CD14-positive monocyte (primary cell): ENCODE measurements around the gene GATD1. TPM values are rescaled to one million over a fixed set of nuclear protein-coding genes. Genes with fewer than 3 reads are reported as not detected.

ENCODE experiments used
- DNase-seq, 3 donors: peaks; one replicate each; pipeline ENCODE4 v3.0.0-alpha.2; 2011 to 2022
- H2AFZ ChIP-seq: 2 replicates; pipeline ENCODE4 v1.6.0; 2012; ENCODE audit warnings: mild to moderate bottlenecking, low read depth, low read length, inconsistent platforms; ENCODE audit not compliant: insufficient read depth, poor library complexity, severe bottlenecking
- H3K27ac ChIP-seq, 2 donors: 1 replicate in 1 of 2; 2 replicates in 1 of 2; pipeline ENCODE4 v1.5.1; 2012 to 2013; ENCODE audit warnings: low read length in 2 of 2, control low read depth in 1 of 2, inconsistent platforms in 1 of 2, low read depth in 1 of 2, mild to moderate bottlenecking in 1 of 2
- H3K27me3 ChIP-seq, 2 donors: one replicate each; pipeline versions ENCODE4 v1.6.0 to v1.6.1; 2011 to 2013; ENCODE audit warnings: low read length in 2 of 2; ENCODE audit not compliant: control insufficient read depth in 2 of 2, insufficient read depth in 2 of 2
- H3K36me3 ChIP-seq, 2 donors: replicated peaks in 1 of 2; 1 replicate in 1 of 2; 2 replicates in 1 of 2; pipeline versions ENCODE4 v1.5.1 to v1.6.1; 2012 to 2013; ENCODE audit warnings: low read length in 2 of 2, control low read depth in 1 of 2, inconsistent platforms in 1 of 2, mild to moderate bottlenecking in 1 of 2; ENCODE audit not compliant: insufficient read depth in 2 of 2, control insufficient read depth in 1 of 2
- H3K4me1 ChIP-seq, 2 donors: 1 replicate in 1 of 2; 2 replicates in 1 of 2; pipeline versions ENCODE4 v1.5.1 to v1.6.1; 2012 to 2013; ENCODE audit warnings: low read length in 2 of 2, control low read depth in 1 of 2, inconsistent platforms in 1 of 2, mild to moderate bottlenecking in 1 of 2, moderate library complexity in 1 of 2; ENCODE audit not compliant: insufficient read depth in 2 of 2, control insufficient read depth in 1 of 2
- H3K4me2 ChIP-seq: replicated peaks from 2 replicates; pipeline ENCODE3; 2012; ENCODE audit warnings: low read length, moderate library complexity, mild to moderate bottlenecking; ENCODE audit not compliant: poor library complexity, severe bottlenecking; ENCODE audit errors: extremely low read depth
- H3K4me3 ChIP-seq, 3 experiments: fragments of 200-600 bp in 1 of 3; sonication (generic) in 1 of 3; replicated peaks in 1 of 3; 1 replicate in 2 of 3; 2 replicates in 1 of 3; pipeline ENCODE4 v1.5.1; 2011 to 2013; ENCODE audit warnings: low read length in 3 of 3, mild to moderate bottlenecking in 3 of 3, control low read depth in 2 of 3, low read depth in 2 of 3, inconsistent platforms in 1 of 3, moderate library complexity in 1 of 3
- H3K79me2 ChIP-seq: 2 replicates; pipeline ENCODE4 v1.6.0; 2012; ENCODE audit warnings: mild to moderate bottlenecking, control low read depth, inconsistent platforms, low read length, moderate library complexity; ENCODE audit not compliant: insufficient read depth
- H3K9ac ChIP-seq: 2 replicates; pipeline ENCODE4 v1.6.0; 2017; ENCODE audit warnings: low read length, mild to moderate bottlenecking; ENCODE audit not compliant: insufficient read depth, poor library complexity, severe bottlenecking
- H3K9me3 ChIP-seq, 2 donors: replicated peaks in 1 of 2; 1 replicate in 1 of 2; 2 replicates in 1 of 2; pipeline versions ENCODE4 v1.5.1 to v1.6.1; 2012 to 2013; ENCODE audit warnings: low read length in 2 of 2, control low read depth in 1 of 2; ENCODE audit not compliant: control insufficient read depth in 1 of 2, insufficient read depth in 1 of 2
- H4K20me1 ChIP-seq: 2 replicates; pipeline ENCODE4 v1.6.0; 2012; ENCODE audit warnings: mild to moderate bottlenecking, low read length, control low read depth, moderate library complexity; ENCODE audit not compliant: insufficient read depth
- H3K27ac Mint-ChIP-seq, 7 donors: one replicate each; pipeline ENCODE4 v1.8.0; 2020; ENCODE audit warnings: mild to moderate bottlenecking in 7 of 7, mixed read lengths in 7 of 7, moderate library complexity in 6 of 7, inconsistent platforms in 2 of 7
- H3K27me3 Mint-ChIP-seq, 3 donors: one replicate each; pipeline ENCODE4 v1.8.0; 2021 to 2022; ENCODE audit warnings: low read depth in 3 of 3, mild to moderate bottlenecking in 3 of 3, mixed read lengths in 3 of 3, moderate library complexity in 3 of 3, inconsistent platforms in 1 of 3
- H3K36me3 Mint-ChIP-seq, 2 donors: one replicate each; pipeline ENCODE4 v1.8.0; 2020; ENCODE audit warnings: mixed read lengths in 2 of 2, inconsistent platforms in 1 of 2, mild to moderate bottlenecking in 1 of 2
- H3K4me1 Mint-ChIP-seq: one replicate; pipeline ENCODE4 v1.8.0; 2020; ENCODE audit warnings: mild to moderate bottlenecking, mixed read lengths
- H3K4me3 Mint-ChIP-seq, 2 donors: one replicate each; pipeline ENCODE4 v1.8.0; 2020; ENCODE audit warnings: mild to moderate bottlenecking in 2 of 2, mixed read lengths in 2 of 2, moderate library complexity in 1 of 2
- H3K9me3 Mint-ChIP-seq, 7 donors: one replicate each; pipeline ENCODE4 v1.8.0; 2020 to 2022; ENCODE audit warnings: mixed read lengths in 7 of 7, mild to moderate bottlenecking in 6 of 7, moderate library complexity in 6 of 7, inconsistent platforms in 2 of 7
- WGBS: methylation state at CpG from one replicate; pipeline ENCODE4 v1.1.5; 2013; ENCODE audit warnings: missing lambda C conversion rate; ENCODE audit not compliant: insufficient coverage; 5-methylcytosine and 5-hydroxymethylcytosine counted together
- intact Hi-C, 2 donors: fragments of 100-400 bp; cut with micrococcal nuclease; formaldehyde crosslinking; loops; one replicate each; pipeline versions ENCODE4 v1.15.0 to v1.15.1; 2023
- polyA plus RNA-seq, 3 donors: library from polyadenylated mRNA; depleted of rRNA in 1 of 3; unstranded in 2 of 3; stranded (reverse) in 1 of 3; fragments of 300-500 nt in 2 of 3; fragments of >200 nt in 1 of 3; fragmentation: Illumina TruSeq in 2 of 3; gene quantifications; 1 replicate in 2 of 3; 2 replicates in 1 of 3; pipeline ENCODE4 v1.2.3, GENCODE V29; 2012 to 2021
- TF ChIP-seq, protein P1 (sequence below): fragments of 200-600 bp; IDR thresholded peaks from one replicate; pipeline ENCODE4 v1.8.0; 2022; ENCODE audit warnings: antibody characterized with exemption, mild to moderate bottlenecking

GATD1 gene
- polyA plus RNA-seq, 3 donors: 4.5 to 45.6 (median 4.6) TPM

DNA sequence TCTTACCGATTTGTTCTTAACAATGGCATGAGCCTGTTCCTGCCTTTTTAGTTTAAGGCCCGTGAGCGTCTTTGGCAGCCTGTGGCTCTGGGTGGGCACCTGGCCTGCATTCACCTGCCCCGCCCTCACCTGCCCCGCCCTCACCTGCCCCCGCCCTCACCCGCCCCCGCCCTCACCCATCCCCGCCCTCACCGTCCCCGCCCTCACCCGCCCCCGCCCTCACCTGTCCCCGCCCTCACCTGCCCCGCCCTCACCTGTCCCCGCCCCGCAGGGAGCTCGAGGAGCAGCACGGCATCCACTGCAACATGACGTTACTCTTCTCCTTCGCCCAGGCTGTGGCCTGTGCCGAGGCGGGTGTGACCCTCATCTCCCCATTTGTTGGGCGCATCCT lies 14.2 kb downstream of the GATD1 start:
- Mint-ChIP-seq H3K4me3 (no peak overlapping the region), H3K27ac (peak overlapping the region in 2 of 7 donors; percentile 55 to 74), H3K4me1 (peaks cover 9% of the 10 kb centered on the region), H3K36me3 (peaks cover 62 to 77% of the 10 kb centered on the region in 2 donors), H3K9me3 (peaks cover 0 to 3% (median 0%) of the 10 kb centered on the region in 7 donors), H3K27me3 (no peaks in the 10 kb centered on the region)
- Histone ChIP-seq H2AFZ (no peak overlapping the region), H3K79me2 (peaks cover 28% of the 10 kb centered on the region), H3K4me2 (no peak overlapping the region), H3K4me3 (no peak overlapping the region), H3K36me3 (peaks cover 64 to 92% of the 10 kb centered on the region in 2 donors), H4K20me1 (peaks cover 96% of the 10 kb centered on the region), H3K4me1 (no peaks in the 10 kb centered on the region), H3K9ac (no peak overlapping the region), H3K27ac (no peak overlapping the region), H3K9me3 (no peaks in the 10 kb centered on the region), H3K27me3 (no peaks in the 10 kb centered on the region)
- WGBS: 92% methylated on average over 6 of the region's 24 CpGs
- TF ChIP-seq, protein P1, sequence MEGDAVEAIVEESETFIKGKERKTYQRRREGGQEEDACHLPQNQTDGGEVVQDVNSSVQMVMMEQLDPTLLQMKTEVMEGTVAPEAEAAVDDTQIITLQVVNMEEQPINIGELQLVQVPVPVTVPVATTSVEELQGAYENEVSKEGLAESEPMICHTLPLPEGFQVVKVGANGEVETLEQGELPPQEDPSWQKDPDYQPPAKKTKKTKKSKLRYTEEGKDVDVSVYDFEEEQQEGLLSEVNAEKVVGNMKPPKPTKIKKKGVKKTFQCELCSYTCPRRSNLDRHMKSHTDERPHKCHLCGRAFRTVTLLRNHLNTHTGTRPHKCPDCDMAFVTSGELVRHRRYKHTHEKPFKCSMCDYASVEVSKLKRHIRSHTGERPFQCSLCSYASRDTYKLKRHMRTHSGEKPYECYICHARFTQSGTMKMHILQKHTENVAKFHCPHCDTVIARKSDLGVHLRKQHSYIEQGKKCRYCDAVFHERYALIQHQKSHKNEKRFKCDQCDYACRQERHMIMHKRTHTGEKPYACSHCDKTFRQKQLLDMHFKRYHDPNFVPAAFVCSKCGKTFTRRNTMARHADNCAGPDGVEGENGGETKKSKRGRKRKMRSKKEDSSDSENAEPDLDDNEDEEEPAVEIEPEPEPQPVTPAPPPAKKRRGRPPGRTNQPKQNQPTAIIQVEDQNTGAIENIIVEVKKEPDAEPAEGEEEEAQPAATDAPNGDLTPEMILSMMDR: no peak
- no peak for DNase-seq
- intact Hi-C loops: no loop called here

- TF ChIP-seq, protein P1: peak; percentile 39
- peak in 2 of 3 donors; percentile 30 to 33 for DNase-seq
- no peaks in the 10 kb centered on the region for H3K27me3 Mint-ChIP-seq
- Histone ChIP-seq H3K27me3 (no peaks in the 10 kb centered on the region), H3K4me2 (no peak overlapping the region), H3K27ac (peak overlapping the region; percentile 1 to 53), H3K4me1 (no peaks in the 10 kb centered on the region), H3K79me2 (peaks cover 33% of the 10 kb centered on the region), H3K9me3 (no peaks in the 10 kb centered on the region), H3K4me3 (no peak overlapping the region), H3K36me3 (peaks cover 68 to 97% of the 10 kb centered on the region in 2 donors), H2AFZ (no peak overlapping the region), H3K9ac (no peak overlapping the region), H4K20me1 (peaks cover 99% of the 10 kb centered on the region)
- peaks cover 66 to 82% of the 10 kb centered on the region in 2 donors for H3K36me3 Mint-ChIP-seq
- intact Hi-C loops: no loop called here
- H3K27ac Mint-ChIP-seq: peak overlapping the region in 5 of 7 donors; percentile 49 to 80 (median 55)
- H3K4me1 Mint-ChIP-seq: peaks cover 9% of the 10 kb centered on the region
- 13% methylated on average over 5 of the region's 10 CpGs for WGBS
- no peak overlapping the region for H3K4me3 Mint-ChIP-seq
- H3K9me3 Mint-ChIP-seq: peaks cover 0 to 3% (median 0%) of the 10 kb centered on the region in 7 donors
Observed at GRCh38 chr11:762421-763072, 14.7 kb downstream of the GATD1 start.
